H1 (cell line): ENCODE measurements around the gene PLK1.
"Not testable (repeated sequence)": the region's sequence is repeated elsewhere in the genome, so short reads cannot be mapped to it uniquely, and the experiment has no call there.

Experiments used
- ASH2L ChIP-seq: fragments of 200-600, 300-600 bp; sonication (generic); IDR thresholded peaks from one replicate; pipeline ENCODE4 v1.7.1; 2017; ENCODE audit warnings: low read length
- CBX8 ChIP-seq: fragments of 300-800, 300-1000 bp; sonication (generic); IDR thresholded peaks from 2 replicates; pipeline ENCODE4 v1.7.1; 2016; ENCODE audit warnings: low read depth, low read length, borderline replicate concordance
- EP300 ChIP-seq, 2 experiments: IDR thresholded peaks; 1 replicate in 1 of 2; 2 replicates in 1 of 2; pipeline ENCODE4 v1.6.1; 2011 to 2012; ENCODE audit warnings: low read depth in 2 of 2, low read length in 2 of 2, mild to moderate bottlenecking in 2 of 2, borderline replicate concordance in 1 of 2, inconsistent platforms in 1 of 2, moderate library complexity in 1 of 2
- EZH2 ChIP-seq: fragments of 200-600 bp; sonication (generic); IDR thresholded peaks from 2 replicates; pipeline ENCODE4 v1.7.1; 2012; ENCODE audit warnings: low read depth, mild to moderate bottlenecking, moderate library complexity, low read length, inconsistent platforms; ENCODE audit not compliant: severe bottlenecking
- JUND ChIP-seq: IDR thresholded peaks from 2 replicates; pipeline ENCODE4 v1.6.1; 2011; ENCODE audit warnings: mild to moderate bottlenecking, improper control_type of control experiment, low read length
- KDM4A ChIP-seq: IDR thresholded peaks from one replicate; pipeline ENCODE4 v1.7.1; 2012; ENCODE audit warnings: low read depth, mild to moderate bottlenecking, moderate library complexity, low read length, inconsistent platforms; ENCODE audit not compliant: severe bottlenecking
- POLR2A ChIP-seq, 2 experiments: IDR thresholded peaks; 1 replicate in 1 of 2; 2 replicates in 1 of 2; pipeline ENCODE4 v1.6.1; 2011; ENCODE audit warnings: low read depth in 2 of 2, low read length in 2 of 2, mild to moderate bottlenecking in 2 of 2; ENCODE audit errors: control extremely low read depth in 1 of 2
- RAD21 ChIP-seq, 2 experiments: IDR thresholded peaks in 1 of 2; conservative IDR thresholded peaks in 1 of 2; 2 replicates each; pipeline ENCODE4 v1.6.1; 2011; ENCODE audit warnings: low read depth in 2 of 2, low read length in 2 of 2, improper control_type of control experiment in 1 of 2, inconsistent platforms in 1 of 2, mild to moderate bottlenecking in 1 of 2, moderate library complexity in 1 of 2
- RBBP5 ChIP-seq: IDR thresholded peaks from 2 replicates; pipeline ENCODE4 v1.7.1; 2012; ENCODE audit warnings: low read depth, mild to moderate bottlenecking, inconsistent platforms, low read length, moderate library complexity, borderline replicate concordance
- TF ChIP-seq, protein P1 (sequence below), 3 experiments: IDR thresholded peaks; 1 replicate in 2 of 3; 2 replicates in 1 of 3; pipeline versions ENCODE4 v1.5.1 to v1.6.1; 2011; ENCODE audit warnings: low read length in 3 of 3, mild to moderate bottlenecking in 3 of 3, inconsistent platforms in 2 of 3, low read depth in 1 of 3, moderate library complexity in 1 of 3; ENCODE audit not compliant: insufficient read depth in 1 of 3; ENCODE audit errors: control extremely low read depth in 1 of 3

DNA sequence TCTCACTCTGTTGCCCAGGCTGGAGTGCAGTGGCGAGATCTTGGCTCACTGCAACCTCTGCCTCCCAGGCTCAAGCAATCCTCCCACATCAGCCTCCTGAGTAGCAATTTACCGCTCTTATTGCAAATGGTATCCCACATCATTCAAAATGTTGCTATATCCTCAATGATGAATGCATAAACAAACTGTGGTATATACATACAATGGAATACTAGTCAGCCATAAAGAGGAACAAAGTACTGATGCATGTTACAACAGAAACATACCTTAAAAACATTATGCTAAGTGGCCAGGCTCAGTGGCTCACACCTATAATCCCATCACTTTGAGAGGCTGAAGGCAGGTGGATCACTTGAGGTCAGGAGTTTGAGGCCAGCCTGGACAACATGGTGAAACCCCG is 46.8 kb upstream of the PLK1 start:
- TF ChIP-seq POLR2A (IDR thresholded peaks at IDR 0.05; ENCODE audit: control extremely low read depth in 1 of 2, low read depth in 2 of 2, low read length in 2 of 2); JUND; ASH2L; RAD21 (IDR thresholded peaks at IDR 0.05 in 1 of 2, conservative IDR thresholded peaks at IDR 0.05 in 1 of 2; ENCODE audit: low read depth in 2 of 2, low read length in 2 of 2); EP300 (IDR thresholded peaks at IDR 0.05; ENCODE audit: borderline replicate concordance in 1 of 2, low read depth in 2 of 2, low read length in 2 of 2); KDM4A; CBX8; RBBP5; EZH2: not testable (repeated sequence)
- TF ChIP-seq, protein P1, sequence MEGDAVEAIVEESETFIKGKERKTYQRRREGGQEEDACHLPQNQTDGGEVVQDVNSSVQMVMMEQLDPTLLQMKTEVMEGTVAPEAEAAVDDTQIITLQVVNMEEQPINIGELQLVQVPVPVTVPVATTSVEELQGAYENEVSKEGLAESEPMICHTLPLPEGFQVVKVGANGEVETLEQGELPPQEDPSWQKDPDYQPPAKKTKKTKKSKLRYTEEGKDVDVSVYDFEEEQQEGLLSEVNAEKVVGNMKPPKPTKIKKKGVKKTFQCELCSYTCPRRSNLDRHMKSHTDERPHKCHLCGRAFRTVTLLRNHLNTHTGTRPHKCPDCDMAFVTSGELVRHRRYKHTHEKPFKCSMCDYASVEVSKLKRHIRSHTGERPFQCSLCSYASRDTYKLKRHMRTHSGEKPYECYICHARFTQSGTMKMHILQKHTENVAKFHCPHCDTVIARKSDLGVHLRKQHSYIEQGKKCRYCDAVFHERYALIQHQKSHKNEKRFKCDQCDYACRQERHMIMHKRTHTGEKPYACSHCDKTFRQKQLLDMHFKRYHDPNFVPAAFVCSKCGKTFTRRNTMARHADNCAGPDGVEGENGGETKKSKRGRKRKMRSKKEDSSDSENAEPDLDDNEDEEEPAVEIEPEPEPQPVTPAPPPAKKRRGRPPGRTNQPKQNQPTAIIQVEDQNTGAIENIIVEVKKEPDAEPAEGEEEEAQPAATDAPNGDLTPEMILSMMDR (IDR thresholded peaks at IDR 0.05; ENCODE audit: control extremely low read depth in 1 of 3, insufficient read depth in 1 of 3, low read depth in 1 of 3, low read length in 3 of 3) = not testable (repeated sequence)
